SK-N-SH treated with all-trans-retinoic acid at 6 μM for 48 hours (cell line): ENCODE data around the gene CLDN12.

Experiments
- ESRRG ChIP-seq: fragments of 250-450 bp; sonication (Bioruptor Pico); IDR thresholded peaks from 2 replicates; pipeline ENCODE4 v1.6.1; 2021; ENCODE audit warnings: mild to moderate bottlenecking
- POU6F1 ChIP-seq: fragments of 250-450 bp; sonication (Bioruptor Pico); IDR thresholded peaks from 2 replicates; pipeline ENCODE4 v1.8.0; 2021; ENCODE audit warnings: low read depth, mild to moderate bottlenecking, moderate library complexity, borderline replicate concordance
- TSHZ2 ChIP-seq: fragments of 250-450 bp; sonication (Bioruptor Pico); IDR thresholded peaks from 2 replicates; pipeline ENCODE4 v1.5.0; 2020; ENCODE audit warnings: mild to moderate bottlenecking, moderate library complexity

- TF ChIP-seq TSHZ2 (CRISPR knock-in tag) (no peak), POU6F1 (CRISPR knock-in tag) (no peak), ESRRG (CRISPR knock-in tag) (no peak)
Measured at GRCh38 chr7:90432752-90433151, 29.5 kb downstream of the CLDN12 start.
